Trophoblast cell (in vitro differentiated cells and primary cell): ENCODE data around the gene AHNAK.

Experiments used
- DNase-seq, 2 donors: peaks; one replicate each; pipeline ENCODE4 v3.0.0-alpha.2; 2016
- H2AFZ ChIP-seq: 2 replicates; pipeline ENCODE4 v1.6.1; 2013; ENCODE audit warnings: low read length, moderate library complexity, mild to moderate bottlenecking; ENCODE audit not compliant: insufficient read depth, poor library complexity
- H2AK5ac ChIP-seq: 2 replicates; pipeline ENCODE4 v1.6.1; 2013; ENCODE audit warnings: mild to moderate bottlenecking, low read length
- H2BK120ac ChIP-seq: 2 replicates; pipeline ENCODE4 v1.6.1; 2013; ENCODE audit warnings: low read length, mild to moderate bottlenecking, moderate library complexity; ENCODE audit not compliant: insufficient read depth, poor library complexity
- H2BK12ac ChIP-seq: 2 replicates; pipeline ENCODE4 v1.6.1; 2013; ENCODE audit warnings: mild to moderate bottlenecking, low read length, moderate library complexity
- H2BK5ac ChIP-seq: 2 replicates; pipeline ENCODE4 v1.6.1; 2013; ENCODE audit warnings: low read length, low read depth, moderate library complexity, mild to moderate bottlenecking; ENCODE audit not compliant: poor library complexity
- H3K14ac ChIP-seq: 2 replicates; pipeline ENCODE4 v1.6.1; 2013; ENCODE audit warnings: mild to moderate bottlenecking, low read length
- H3K18ac ChIP-seq: 2 replicates; pipeline ENCODE4 v1.6.1; 2013; ENCODE audit warnings: mild to moderate bottlenecking, low read length
- H3K23ac ChIP-seq: 2 replicates; pipeline ENCODE4 v1.6.1; 2013; ENCODE audit warnings: low read length
- H3K27ac ChIP-seq: 2 replicates; pipeline ENCODE4 v1.5.1; 2013; ENCODE audit warnings: low read depth, mild to moderate bottlenecking, inconsistent platforms, low read length, moderate library complexity
- H3K27me3 ChIP-seq: 2 replicates; pipeline ENCODE4 v1.6.1; 2013; ENCODE audit warnings: inconsistent platforms, mild to moderate bottlenecking, low read length, moderate library complexity; ENCODE audit not compliant: insufficient read depth
- H3K36me3 ChIP-seq, 2 experiments: 1 replicate in 1 of 2; 2 replicates in 1 of 2; pipeline ENCODE4 v1.6.1; 2013; ENCODE audit warnings: low read length in 2 of 2, mild to moderate bottlenecking in 2 of 2, moderate library complexity in 1 of 2; ENCODE audit not compliant: insufficient read depth in 2 of 2, control insufficient read depth in 1 of 2
- H3K4ac ChIP-seq: 2 replicates; pipeline ENCODE4 v1.6.1; 2013; ENCODE audit warnings: low read depth, mild to moderate bottlenecking, low read length, moderate library complexity
- H3K4me1 ChIP-seq, 2 experiments: 1 replicate in 1 of 2; 2 replicates in 1 of 2; pipeline ENCODE4 v1.6.1; 2013; ENCODE audit warnings: low read length in 2 of 2, mild to moderate bottlenecking in 2 of 2, moderate library complexity in 1 of 2; ENCODE audit not compliant: insufficient read depth in 2 of 2, control insufficient read depth in 1 of 2
- H3K4me2 ChIP-seq: 2 replicates; pipeline ENCODE4 v1.6.1; 2013; ENCODE audit warnings: inconsistent platforms, mild to moderate bottlenecking, low read length, moderate library complexity
- H3K4me3 ChIP-seq: 2 replicates; pipeline ENCODE4 v1.5.1; 2013; ENCODE audit warnings: mild to moderate bottlenecking, low read depth, low read length, inconsistent platforms
- H3K79me1 ChIP-seq: one replicate; pipeline ENCODE4 v1.6.1; 2013; ENCODE audit warnings: low read length
- H3K79me2 ChIP-seq: 2 replicates; pipeline ENCODE4 v1.6.1; 2013; ENCODE audit warnings: low read length, mild to moderate bottlenecking; ENCODE audit not compliant: control insufficient read depth, insufficient read depth, poor library complexity
- H3K9ac ChIP-seq: 2 replicates; pipeline ENCODE4 v1.6.1; 2013; ENCODE audit warnings: mild to moderate bottlenecking, low read length
- H3K9me3 ChIP-seq: 2 replicates; pipeline ENCODE4 v1.6.1; 2013; ENCODE audit warnings: low read depth, mild to moderate bottlenecking, control low read depth, inconsistent platforms, low read length; ENCODE audit not compliant: insufficient read depth
- H4K12ac ChIP-seq: 2 replicates; pipeline ENCODE4 v1.6.1; 2013; ENCODE audit warnings: low read depth, mild to moderate bottlenecking, low read length, moderate library complexity
- H4K8ac ChIP-seq: 2 replicates; pipeline ENCODE4 v1.6.1; 2013; ENCODE audit warnings: low read depth, mild to moderate bottlenecking, low read length, moderate library complexity
- H4K91ac ChIP-seq: one replicate; pipeline ENCODE4 v1.6.1; 2013; ENCODE audit warnings: low read depth, mild to moderate bottlenecking, low read length, moderate library complexity
- WGBS: extraction: QIAGEN DNeasy Blood & Tissue Kit; methylation state at CpG from one replicate; pipeline ENCODE4 v1.1.7; 2013; ENCODE audit warnings: missing lambda C conversion rate; ENCODE audit not compliant: insufficient read length, insufficient coverage; ENCODE audit errors: extremely low coverage; 5-methylcytosine and 5-hydroxymethylcytosine counted together

The AHNAK gene

DNA sequence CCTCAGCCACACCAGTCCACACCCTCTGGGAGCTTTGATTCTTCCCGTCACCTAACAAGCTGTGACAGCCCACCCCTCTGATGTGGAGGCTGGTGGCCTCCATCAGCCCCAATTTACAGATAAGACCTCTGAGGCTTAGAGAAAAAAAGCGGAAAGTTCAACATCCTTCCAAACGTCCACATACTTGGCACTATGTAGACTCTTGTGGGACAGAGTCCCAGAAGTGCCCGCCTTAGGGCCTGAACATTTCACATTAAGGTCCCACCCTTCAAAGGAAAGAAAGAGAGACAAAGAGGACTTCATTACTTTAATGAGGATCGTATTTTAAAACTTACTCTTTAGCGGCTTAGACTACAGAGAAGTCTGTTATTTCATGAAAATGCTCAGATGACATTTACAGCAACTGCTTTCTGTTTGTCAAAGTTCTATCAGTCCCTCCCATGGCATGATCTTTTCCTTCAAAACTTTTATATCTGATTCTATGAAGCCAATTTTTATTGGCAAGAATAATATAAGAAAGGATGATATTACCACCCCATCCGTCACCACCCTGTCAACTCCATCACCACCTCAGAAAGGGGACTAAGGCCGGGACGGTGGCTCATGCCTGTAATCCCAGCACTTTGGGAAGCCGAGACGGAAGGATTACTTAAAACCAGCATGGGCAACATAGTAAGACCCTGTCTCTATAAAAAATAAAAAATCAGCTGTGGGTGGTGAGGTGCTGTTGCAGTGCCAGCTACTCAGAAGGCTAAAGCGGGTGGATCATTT lies 143.5 kb downstream of the AHNAK start:
- peaks cover 27% of the 10 kb centered on the region for H3K79me1 ChIP-seq
- H4K91ac ChIP-seq: no peak overlapping the region
- H3K23ac ChIP-seq: no peak overlapping the region
- no CpG with 5 or more reads among the region's 12 CpGs for WGBS
- H3K18ac ChIP-seq: no peak overlapping the region
- H3K9me3 ChIP-seq: no peaks in the 10 kb centered on the region
- no peak overlapping the region for H2AFZ ChIP-seq
- H4K12ac ChIP-seq: no peak overlapping the region
- peak overlapping the region; percentile 3 for H2BK12ac ChIP-seq
- no peak overlapping the region for H4K8ac ChIP-seq
- H3K27ac ChIP-seq: no peak overlapping the region
- H3K4me1 ChIP-seq: peaks cover 28 to 31% of the 10 kb centered on the region in 2 experiments
- no peak overlapping the region for H3K4ac ChIP-seq
- no peak overlapping the region for H2AK5ac ChIP-seq
- no peaks in the 10 kb centered on the region for H3K27me3 ChIP-seq
- no peak overlapping the region for H2BK5ac ChIP-seq
- no peak overlapping the region for H3K4me3 ChIP-seq
- no peak overlapping the region for H3K9ac ChIP-seq
- no peak overlapping the region for H3K14ac ChIP-seq
- no peaks in the 10 kb centered on the region for H3K36me3 ChIP-seq
- peaks cover 6% of the 10 kb centered on the region for H3K79me2 ChIP-seq
- DNase-seq: no peak
- no peak overlapping the region for H2BK120ac ChIP-seq
- no peak overlapping the region for H3K4me2 ChIP-seq

DNA sequence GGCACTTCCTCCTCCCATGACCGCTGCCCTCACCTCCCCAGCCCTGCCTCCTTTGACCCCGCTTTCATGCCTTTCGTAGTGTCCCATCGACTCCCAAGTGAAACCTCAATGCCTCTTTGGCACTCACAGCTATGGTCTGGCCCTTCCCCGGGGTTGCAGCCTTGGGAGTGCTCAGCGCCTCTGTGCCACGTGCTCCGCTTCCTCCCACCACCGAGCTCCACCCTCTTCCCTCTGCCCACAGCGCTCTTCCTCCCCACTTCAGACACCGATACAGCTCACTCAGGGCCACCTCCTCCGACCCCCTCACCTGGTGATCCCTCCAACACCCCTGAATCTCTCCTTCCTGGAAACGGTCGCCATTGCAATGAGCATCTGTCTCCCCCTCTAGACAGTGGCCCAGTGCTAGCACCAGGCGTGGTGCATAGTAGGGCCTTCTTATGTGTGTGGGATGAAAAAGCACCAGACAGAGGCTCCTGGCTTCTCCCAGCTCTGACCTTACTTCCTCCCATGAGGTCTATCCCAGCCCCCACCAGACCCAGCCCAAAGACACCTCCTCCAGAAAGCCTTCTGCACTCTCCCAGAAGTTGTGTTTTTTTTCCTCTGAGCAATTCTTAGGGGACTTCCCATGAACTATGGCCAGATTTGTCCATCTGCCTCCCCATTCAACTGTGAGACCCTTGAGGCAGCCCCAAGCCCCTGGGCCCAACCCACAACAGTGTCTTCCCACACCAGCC lies 144.2 kb downstream of the AHNAK start:
- Histone ChIP-seq H3K23ac (no peak overlapping the region), H2AFZ (no peak overlapping the region), H3K4ac (peak overlapping the region; percentile 7), H2BK12ac (peak overlapping the region; percentile 75), H3K27me3 (no peaks in the 10 kb centered on the region), H3K18ac (no peak overlapping the region), H4K91ac (peak overlapping the region; percentile 89), H3K4me2 (no peak overlapping the region), H2BK120ac (no peak overlapping the region), H3K4me3 (no peak overlapping the region), H3K9me3 (no peaks in the 10 kb centered on the region), H3K4me1 (peaks cover 32 to 35% of the 10 kb centered on the region in 2 experiments), H3K14ac (peak overlapping the region; percentile 6), H4K8ac (no peak overlapping the region), H3K79me2 (peaks cover 6% of the 10 kb centered on the region), H3K36me3 (no peaks in the 10 kb centered on the region), H3K79me1 (peaks cover 31% of the 10 kb centered on the region), H2AK5ac (peak overlapping the region; percentile 12), H4K12ac (no peak overlapping the region), H3K27ac (no peak overlapping the region), H2BK5ac (no peak overlapping the region), H3K9ac (no peak overlapping the region)
- no CpG with 5 or more reads among the region's 15 CpGs for WGBS
- DNase-seq: no peak

DNA sequence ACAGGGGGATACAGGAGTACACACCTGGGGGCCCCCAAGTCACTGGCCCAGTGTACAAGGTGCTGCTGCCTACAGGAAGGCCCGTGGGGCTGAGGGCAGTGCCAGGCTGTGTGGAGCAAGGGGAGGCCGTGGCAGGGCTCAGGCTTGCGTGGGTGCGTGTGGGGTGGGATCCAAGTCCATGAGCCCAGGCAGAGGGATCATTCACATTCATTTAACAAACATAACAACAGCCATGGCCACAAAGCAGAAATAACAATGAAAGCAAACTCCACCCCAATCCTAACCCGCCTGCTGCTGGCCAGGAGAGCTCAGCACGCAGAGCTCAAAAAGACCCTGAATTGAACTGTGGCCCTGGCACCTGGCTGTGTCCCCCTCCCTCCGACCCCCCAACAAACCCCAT lies 144.8 kb downstream of the AHNAK start:
- H2AK5ac ChIP-seq: peak overlapping the region; percentile 29
- peak overlapping the region; percentile 83 for H2BK12ac ChIP-seq
- no peaks in the 10 kb centered on the region for H3K9me3 ChIP-seq
- H2BK120ac ChIP-seq: peak overlapping the region; percentile 75
- H3K79me2 ChIP-seq: peaks cover 6% of the 10 kb centered on the region
- H3K27ac ChIP-seq: no peak overlapping the region
- H3K4me1 ChIP-seq: peaks cover 32 to 35% of the 10 kb centered on the region in 2 experiments
- no peaks in the 10 kb centered on the region for H3K27me3 ChIP-seq
- peak overlapping the region; percentile 58 for H3K18ac ChIP-seq
- H3K4me2 ChIP-seq: no peak overlapping the region
- H2BK5ac ChIP-seq: peak overlapping the region; percentile 10
- H4K12ac ChIP-seq: no peak overlapping the region
- H3K14ac ChIP-seq: peak overlapping the region; percentile 81
- H3K23ac ChIP-seq: no peak overlapping the region
- no peak overlapping the region for H3K4me3 ChIP-seq
- peak overlapping the region; percentile 2 for H3K4ac ChIP-seq
- H3K9ac ChIP-seq: no peak overlapping the region
- H3K36me3 ChIP-seq: no peaks in the 10 kb centered on the region
- DNase-seq: no peak
- WGBS: no CpG with 5 or more reads among the region's 7 CpGs
- H4K91ac ChIP-seq: peak overlapping the region; percentile 89
- H4K8ac ChIP-seq: peak overlapping the region; percentile 13
- no peak overlapping the region for H2AFZ ChIP-seq
- peaks cover 31% of the 10 kb centered on the region for H3K79me1 ChIP-seq

DNA sequence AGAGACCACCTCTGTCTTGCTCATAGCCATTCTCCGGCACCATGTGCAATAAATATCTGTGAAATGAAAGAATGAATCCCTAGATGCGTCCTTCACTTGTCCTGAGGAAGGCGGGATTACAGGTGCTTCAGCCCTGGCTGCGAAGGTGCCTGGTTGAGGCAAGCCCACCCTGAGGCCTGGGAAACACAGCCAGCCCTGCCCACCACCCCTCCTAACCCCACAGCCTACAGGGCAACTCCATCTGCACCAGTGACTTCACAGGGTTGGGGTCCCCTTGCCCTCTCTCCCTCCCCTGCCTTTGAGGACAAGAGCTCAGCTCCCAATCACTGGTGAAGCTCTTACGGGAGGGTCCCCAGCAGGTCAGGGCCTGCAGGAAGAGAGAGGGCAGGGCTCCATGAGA lies 145.2 kb downstream of the AHNAK start:
- H3K4me2 ChIP-seq: no peak overlapping the region
- H2AFZ ChIP-seq: peak overlapping the region; percentile 30
- no CpG with 5 or more reads among the region's 5 CpGs for WGBS
- peak overlapping the region; percentile 18 for H2BK5ac ChIP-seq
- H3K4me3 ChIP-seq: no peak overlapping the region
- H3K4me1 ChIP-seq: peaks cover 32 to 35% of the 10 kb centered on the region in 2 experiments
- H3K14ac ChIP-seq: peak overlapping the region; percentile 81
- DNase-seq: no peak
- H2BK120ac ChIP-seq: peak overlapping the region; percentile 75
- no peaks in the 10 kb centered on the region for H3K27me3 ChIP-seq
- peak overlapping the region; percentile 83 for H2BK12ac ChIP-seq
- peak overlapping the region; percentile 29 for H2AK5ac ChIP-seq
- peak overlapping the region; percentile 58 for H3K18ac ChIP-seq
- H3K23ac ChIP-seq: no peak overlapping the region
- H3K9me3 ChIP-seq: no peaks in the 10 kb centered on the region
- peak overlapping the region; percentile 31 for H3K4ac ChIP-seq
- H4K91ac ChIP-seq: peak overlapping the region; percentile 89
- H3K36me3 ChIP-seq: no peaks in the 10 kb centered on the region
- peak overlapping the region; percentile 80 for H3K27ac ChIP-seq
- peaks cover 6% of the 10 kb centered on the region for H3K79me2 ChIP-seq
- no peak overlapping the region for H4K12ac ChIP-seq
- peak overlapping the region; percentile 13 for H4K8ac ChIP-seq
- no peak overlapping the region for H3K9ac ChIP-seq
- peaks cover 33% of the 10 kb centered on the region for H3K79me1 ChIP-seq
